ENCODE data around the gene KRTAP10-1.
"Not testable (repeated sequence)": the region's sequence is repeated elsewhere in the genome, so short reads cannot be mapped to it uniquely, and the experiment has no call there.

The KRTAP10-1 gene

DNA sequence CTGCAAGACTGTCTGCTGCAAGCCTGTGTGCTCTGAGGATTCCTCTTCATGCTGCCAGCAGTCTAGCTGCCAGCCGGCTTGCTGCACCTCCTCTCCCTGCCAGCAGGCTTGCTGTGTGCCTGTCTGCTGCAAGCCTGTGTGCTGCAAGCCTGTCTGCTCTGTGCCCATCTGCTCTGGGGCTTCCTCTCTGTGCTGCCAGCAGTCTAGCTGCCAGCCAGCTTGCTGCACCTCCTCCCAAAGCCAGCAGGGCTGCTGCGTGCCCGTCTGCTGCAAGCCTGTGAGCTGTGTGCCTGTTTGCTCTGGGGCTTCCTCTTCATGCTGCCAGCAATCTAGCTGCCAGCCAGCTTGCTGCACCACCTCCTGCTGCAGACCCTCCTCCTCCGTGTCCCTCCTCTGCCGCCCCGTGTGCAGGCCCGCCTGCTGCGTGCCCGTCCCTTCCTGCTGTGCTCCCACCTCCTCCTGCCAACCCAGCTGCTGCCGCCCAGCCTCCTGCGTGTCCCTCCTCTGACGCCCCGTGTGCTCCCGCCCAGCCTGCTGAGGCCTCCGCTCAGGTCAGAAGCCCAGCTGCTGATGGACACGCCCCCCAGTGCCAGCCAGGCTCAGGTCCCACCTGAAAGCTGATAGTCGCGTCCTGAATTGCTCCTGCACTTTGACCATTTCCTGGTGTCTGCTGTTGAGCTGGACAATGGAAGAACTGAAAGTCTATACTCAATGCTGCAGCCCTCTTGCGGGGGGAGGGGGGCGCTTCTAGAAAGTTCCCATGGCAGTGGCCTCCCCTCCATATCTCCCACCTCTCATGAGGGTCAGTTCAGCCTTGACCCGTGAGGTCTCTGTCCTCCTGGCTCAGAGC lies 34.7 kb upstream of the KRTAP10-1 start:
- no peak for TF ChIP-seq CTCF (IDR thresholded peaks at IDR 0.05; ENCODE audit: insufficient read depth, low read depth, low read length, missing control alignments)
- no peak overlapping the region for H3K4me3 ChIP-seq (ENCODE audit: low read length)
- DNase-seq (ENCODE audit: low read depth) = no peak

- DNase-seq (ENCODE audit: low read depth); H3K4me3 ChIP-seq (ENCODE audit: low read length): not testable (repeated sequence)
Observed at GRCh38 chr21:44573630-44574456, 33.8 kb upstream of the KRTAP10-1 start, which contains the start of gene KRTAP10-4. Gene KRTAP10-4 (plus strand): TSS chr21:44573729. CDS start chr21:44573759, 30 bp downstream.

DNA sequence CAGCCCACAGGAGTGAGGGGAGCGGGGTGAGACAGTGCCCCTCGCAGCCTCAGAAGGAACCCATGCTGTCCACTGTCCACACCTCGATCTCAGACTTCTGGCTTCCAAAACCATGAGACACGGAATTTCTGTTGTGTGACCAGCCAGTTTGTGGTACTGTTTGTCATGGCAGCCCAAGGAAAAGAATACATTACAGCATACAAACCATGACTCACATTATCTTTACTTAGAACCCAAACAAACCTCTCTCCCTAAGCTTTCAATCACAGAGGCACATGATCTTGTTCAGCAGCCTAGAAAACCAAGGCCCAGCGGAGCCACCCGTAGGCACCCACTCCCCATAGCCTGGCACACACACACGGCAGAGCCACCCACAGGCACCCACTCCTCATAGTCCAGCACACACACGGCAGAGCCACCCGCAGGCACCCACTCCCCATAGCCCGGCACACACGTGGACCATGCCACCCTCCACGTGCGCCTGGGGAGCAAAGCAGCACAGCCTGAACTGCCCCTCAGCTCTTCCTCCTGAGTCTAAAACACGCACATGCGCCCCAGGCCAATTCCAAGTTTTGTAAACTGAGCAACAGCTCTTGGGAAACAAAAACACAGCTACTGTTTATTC lies 33.1 kb upstream of the KRTAP10-1 start:
- H3K4me3 ChIP-seq (ENCODE audit: low read length) = no peak overlapping the region
- TF ChIP-seq CTCF (IDR thresholded peaks at IDR 0.05; ENCODE audit: insufficient read depth, low read depth, low read length, missing control alignments) = no peak
- DNase-seq (ENCODE audit: low read depth) = no peak

- no peak for DNase-seq (ENCODE audit: low read depth)
- no peak overlapping the region for H3K4me3 ChIP-seq (ENCODE audit: low read length)
- no peak for TF ChIP-seq CTCF (IDR thresholded peaks at IDR 0.05; ENCODE audit: insufficient read depth, low read depth, low read length, missing control alignments)
Observed at GRCh38 chr21:44571844-44572782, 32.1 kb upstream of the KRTAP10-1 start.

- DNase-seq (ENCODE audit: low read depth) = no peak
- TF ChIP-seq CTCF (IDR thresholded peaks at IDR 0.05; ENCODE audit: insufficient read depth, low read depth, low read length, missing control alignments) = no peak
- no peak overlapping the region for H3K4me3 ChIP-seq (ENCODE audit: low read length)
Observed at GRCh38 chr21:44571296-44571695, 31.3 kb upstream of the KRTAP10-1 start.

DNA sequence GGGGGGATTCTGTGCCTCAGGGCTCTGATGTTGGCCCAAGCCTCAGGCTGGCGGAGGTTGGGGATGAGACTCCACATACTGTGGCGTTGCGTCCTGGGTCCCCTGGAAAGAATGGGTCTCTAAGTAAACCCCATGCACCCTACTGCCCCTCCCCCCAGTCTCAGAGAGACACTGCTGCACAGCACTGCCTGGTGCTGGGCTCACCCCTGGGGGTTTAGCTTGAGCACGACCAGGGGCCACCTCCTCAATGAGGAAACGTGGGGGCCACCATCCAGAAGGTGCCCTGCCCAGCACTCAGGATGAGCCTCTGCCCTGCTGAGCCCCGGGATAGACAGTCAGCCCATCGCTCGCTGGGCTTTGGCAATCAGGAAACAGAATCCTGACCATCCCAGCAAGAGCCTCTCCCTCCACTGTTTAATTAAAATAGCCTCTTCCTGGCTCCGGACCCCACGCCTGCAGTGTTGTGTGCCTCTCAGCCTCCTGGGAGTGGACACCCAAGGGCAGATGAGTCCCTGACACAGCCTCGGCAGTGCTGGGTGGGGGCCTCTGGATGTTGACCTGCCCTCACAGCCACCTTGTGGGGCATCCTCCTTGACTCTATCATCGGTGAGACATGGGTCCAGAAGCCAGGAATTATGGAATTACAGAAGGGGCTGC lies 30.0 kb upstream of the KRTAP10-1 start:
- no peak overlapping the region for H3K4me3 ChIP-seq (ENCODE audit: low read length)
- no peak for TF ChIP-seq CTCF (IDR thresholded peaks at IDR 0.05; ENCODE audit: insufficient read depth, low read depth, low read length, missing control alignments)
- no peak for DNase-seq (ENCODE audit: low read depth)
